HG02571 (cell line): Measurements from ENCODE around the gene ABCA4.

Source experiments
- ATAC-seq: cut with Tn5 transposase; IDR thresholded peaks from one replicate; pipeline ENCODE4 v1.9.1; 2021; ENCODE audit warnings: mild to moderate bottlenecking, moderate library complexity; ENCODE audit not compliant: unreplicated experiment

The ABCA4 gene

GRCh38 chr1:94084547-94084946 lies 36.4 kb downstream of the ABCA4 start:
- ATAC-seq = no peak

- no peak for ATAC-seq
Measured at GRCh38 chr1:94084085-94084484, 36.9 kb downstream of the ABCA4 start.

GRCh38 chr1:94083681-94084080 lies 37.3 kb downstream of the ABCA4 start:
- no peak for ATAC-seq

GRCh38 chr1:94081566-94082344 lies 39.2 kb downstream of the ABCA4 start:
- ATAC-seq = no peak

- no peak for ATAC-seq
Measured at GRCh38 chr1:94079989-94080388, 41.0 kb downstream of the ABCA4 start.

- no peak for ATAC-seq
Measured at GRCh38 chr1:94079080-94079940, 41.6 kb downstream of the ABCA4 start.

- ATAC-seq = no peak
Measured at GRCh38 chr1:94072840-94073522, 48.0 kb downstream of the ABCA4 start.

GRCh38 chr1:94071976-94072375 lies 49.0 kb downstream of the ABCA4 start:
- ATAC-seq = no peak

GRCh38 chr1:94071391-94071790 lies 49.6 kb downstream of the ABCA4 start:
- ATAC-seq = no peak

- ATAC-seq = no peak
Measured at GRCh38 chr1:94070865-94071264, 50.1 kb downstream of the ABCA4 start.

GRCh38 chr1:94069919-94070285 lies 51.0 kb downstream of the ABCA4 start:
- ATAC-seq = no peak

GRCh38 chr1:94068999-94069918 lies 51.7 kb downstream of the ABCA4 start:
- ATAC-seq = no peak

GRCh38 chr1:94068096-94068998 lies 52.6 kb downstream of the ABCA4 start:
- no peak for ATAC-seq

- no peak for ATAC-seq
Measured at GRCh38 chr1:94067196-94067595, 53.8 kb downstream of the ABCA4 start.

GRCh38 chr1:94063379-94063778 lies 57.6 kb downstream of the ABCA4 start:
- ATAC-seq = no peak

- ATAC-seq = peak; percentile 85
Measured at GRCh38 chr1:94061513-94062443, 59.2 kb downstream of the ABCA4 start.

GRCh38 chr1:94060720-94061119 lies 60.2 kb downstream of the ABCA4 start:
- ATAC-seq = no peak

GRCh38 chr1:94058766-94059165 lies 62.2 kb downstream of the ABCA4 start:
- ATAC-seq = no peak
